ENCODE measurements around the gene CRLF1. TPM values are rescaled to one million over a fixed set of nuclear protein-coding genes. Genes with fewer than 3 reads are reported as not detected.

The CRLF1 gene
- total and polyA plus RNA-seq, 2 experiments from 2014 or later: 18.1 to 19.7 TPM

GRCh38 chr19:18654469-18654868 is 47.9 kb upstream of the CRLF1 start (continued):
- TF ChIP-seq ZNF462 (CRISPR knock-in tag; IDR thresholded peaks at IDR 0.05) (no peak), ZNF114 (CRISPR knock-in tag; IDR thresholded peaks at IDR 0.05) (no peak), CREB1 (CRISPR knock-in tag; IDR thresholded peaks at IDR 0.05; ENCODE audit: low read depth) (no peak)

GRCh38 chr19:18653853-18654252 is 47.3 kb upstream of the CRLF1 start:
- H3K79me2 ChIP-seq (replicated peaks; ENCODE audit: insufficient read depth): no peaks in the 10 kb centered on the region
- Mint-ChIP-seq H3K27me3 (ENCODE audit: insufficient read depth, low read depth, poor library complexity) (peaks cover 15% of the 10 kb centered on the region), H3K4me3 (no peak overlapping the region), H3K36me3 (ENCODE audit: low read depth) (no peaks in the 10 kb centered on the region; the same call in 2 of the 3 replicates), H3K9me3 (no peaks in the 10 kb centered on the region; the same call in 2 of the 3 replicates), H3K4me1 (peaks cover 46% of the 10 kb centered on the region), H3K27ac (no peak overlapping the region)
- DNase-seq (ENCODE audit: low spot score) (no peak), ATAC-seq (no peak)
- H3F3A ChIP-seq (replicated peaks; ENCODE audit: low read depth): peaks cover 8% of the 10 kb centered on the region; the same call in 1 of the 2 replicates
- H4K20me1 ChIP-seq (replicated peaks; ENCODE audit: insufficient read depth): no peaks in the 10 kb centered on the region; the same call in 1 of the 2 replicates
- peaks cover 9% of the 10 kb centered on the region; the same call in 1 of the 2 replicates for H3K4me1 ChIP-seq (ENCODE audit: insufficient read depth)
- H3K9me2 ChIP-seq (ENCODE audit: insufficient read depth): 0 out of 2 replicates have a peak, but pooled peaks cover 6% of the 10 kb centered on the region
- H3K4me2 ChIP-seq: no peak overlapping the region
- no peaks in the 10 kb centered on the region for H3K27me3 ChIP-seq (ENCODE audit: insufficient read depth)
- H2AFZ ChIP-seq: no peak overlapping the region
- H3K27ac ChIP-seq (ENCODE audit: low read depth): no peak overlapping the region
- no peak overlapping the region for H3K4me3 ChIP-seq
- H3K36me3 ChIP-seq (ENCODE audit: insufficient read depth): no peaks in the 10 kb centered on the region
- TF ChIP-seq ZNF331 (CRISPR knock-in tag; IDR thresholded peaks at IDR 0.05; ENCODE audit: low read depth): no peak
- no peak for TF ChIP-seq EZH2 (IDR thresholded peaks at IDR 0.05; ENCODE audit: low read depth, unreplicated experiment)
- no peak for TF ChIP-seq ZNF462 (CRISPR knock-in tag; IDR thresholded peaks at IDR 0.05)
- no peak for TF ChIP-seq EZH2phosphoT487 (IDR thresholded peaks at IDR 0.05; ENCODE audit: unreplicated experiment)
- TF ChIP-seq STAT1 (IDR thresholded peaks at IDR 0.05; ENCODE audit: unreplicated experiment): no peak
- TF ChIP-seq NANOG (IDR thresholded peaks at IDR 0.05; ENCODE audit: borderline replicate concordance): no peak
